Gastroesophageal sphincter (tissue), 4 donors: ENCODE data around the gene SOWAHB. TPM values are rescaled to one million over a fixed set of nuclear protein-coding genes. Genes with fewer than 3 reads are reported as not detected.

Experiments used
- ATAC-seq: fragments of 150-250 bp; one replicate; pipeline ENCODE4 v1.9.1; 2016; ENCODE audit warnings: mild to moderate bottlenecking, moderate library complexity
- H3K27ac ChIP-seq, 4 donors: fragments of 200-600 bp; sonication (generic) in 3 of 4; 1 replicate in 3 of 4; 2 replicates in 1 of 4; pipeline ENCODE4 v1.5.1; 2016 to 2019
- H3K27me3 ChIP-seq: fragments of 200-600 bp; sonication (generic); one replicate; pipeline ENCODE4 v1.5.1; 2019
- H3K36me3 ChIP-seq, 2 donors: fragments of 200-600 bp; sonication (generic); one replicate each; pipeline ENCODE4 v1.5.1; 2019; ENCODE audit warnings: control low read depth in 1 of 2
- H3K4me1 ChIP-seq, 3 donors: fragments of 200-600 bp; sonication (generic); 1 replicate in 2 of 3; 2 replicates in 1 of 3; pipeline ENCODE4 v1.5.1; 2016 to 2019; ENCODE audit warnings: control low read depth in 2 of 3
- H3K4me3 ChIP-seq, 2 donors: fragments of 200-600 bp; sonication (generic); one replicate each; pipeline ENCODE4 v1.5.1; 2019; ENCODE audit warnings: mild to moderate bottlenecking in 1 of 2, moderate library complexity in 1 of 2
- H3K9me3 ChIP-seq, 3 donors: fragments of 200-600 bp; sonication (generic); one replicate each; pipeline ENCODE4 v1.5.1; 2017 to 2019; ENCODE audit warnings: control low read depth in 2 of 3
- CTCF ChIP-seq, 4 experiments: fragments of 200-600 bp in 2 of 4; fragments of 450-650 bp in 2 of 4; sonication (generic) in 1 of 4; IDR thresholded peaks; one replicate each; pipeline ENCODE4 v1.5.1; 2017 to 2019; ENCODE audit warnings: antibody characterized with exemption in 4 of 4, mild to moderate bottlenecking in 2 of 4, moderate library complexity in 2 of 4
- EP300 ChIP-seq: sonication (generic); formaldehyde crosslinking; IDR thresholded peaks from one replicate; pipeline ENCODE4 v1.6.1; 2017; ENCODE audit warnings: antibody characterized with exemption, mild to moderate bottlenecking
- POLR2A ChIP-seq, 2 donors: fragments of 450-650 bp; IDR thresholded peaks; one replicate each; pipeline ENCODE4 v1.6.1; 2017; ENCODE audit warnings: antibody characterized with exemption in 2 of 2, mild to moderate bottlenecking in 2 of 2, moderate library complexity in 1 of 2
- POLR2AphosphoS5 ChIP-seq: sonication (generic); formaldehyde crosslinking; IDR thresholded peaks from one replicate; pipeline ENCODE4 v1.6.1; 2017; ENCODE audit warnings: antibody characterized with exemption
- WGBS, 2 donors: methylation state at CpG; one replicate each; pipeline ENCODE4 v1.1.5; 2018; ENCODE audit warnings: low coverage in 1 of 2; 5-methylcytosine and 5-hydroxymethylcytosine counted together
- total RNA-seq, 4 donors: library from RNA; depleted of rRNA; stranded (reverse); fragments of >200 nt; gene quantifications; one replicate each; pipeline ENCODE4 v1.1.0, GENCODE V29; 2016

Gene SOWAHB
- total RNA-seq, 4 donors from 2014 or later: 0.62 to 1.8 TPM; not detected in 2

GRCh38 chr4:76867377-76867776 is 30.6 kb downstream of the SOWAHB start:
- H3K9me3 ChIP-seq: no peaks in the 10 kb centered on the region
- H3K4me3 ChIP-seq: no peak overlapping the region
- H3K27me3 ChIP-seq: no peaks in the 10 kb centered on the region
- 79 to 86% methylated on average over 3 to 7 of the region's 7 CpGs for WGBS, 2 donors
- no peak overlapping the region for H3K27ac ChIP-seq
- no peak for TF ChIP-seq CTCF (IDR thresholded peaks at IDR 0.05)
- no peak for TF ChIP-seq POLR2A (IDR thresholded peaks at IDR 0.05)
- TF ChIP-seq POLR2AphosphoS5: no peak
- TF ChIP-seq EP300: no peak
- ATAC-seq: no peak
- no peaks in the 10 kb centered on the region for H3K36me3 ChIP-seq
- no peaks in the 10 kb centered on the region for H3K4me1 ChIP-seq

- TF ChIP-seq POLR2A (IDR thresholded peaks at IDR 0.05): no peak
- no peak for TF ChIP-seq POLR2AphosphoS5
- no peak for TF ChIP-seq EP300
- no peak for TF ChIP-seq CTCF (IDR thresholded peaks at IDR 0.05)
- no peaks in the 10 kb centered on the region for H3K27me3 ChIP-seq
- 60% methylated on average over 3 of the region's 9 CpGs; no CpG with 5 or more reads in 1 of the 2 donors for WGBS, 2 donors
These were observed 31.3 kb downstream of the SOWAHB start for GRCh38 chr4:76866641-76867040.

GRCh38 chr4:76858319-76858718 is 39.6 kb downstream of the SOWAHB start:
- WGBS, 2 donors: 92% methylated on average over 1 of the region's 1 CpG; no CpG with 5 or more reads in 1 of the 2 donors
- Histone ChIP-seq H3K4me3 (no peak overlapping the region), H3K27ac (no peak overlapping the region), H3K9me3 (no peaks in the 10 kb centered on the region), H3K4me1 (peaks cover 0 to 14% (median 0%) of the 10 kb centered on the region in 3 donors), H3K27me3 (no peaks in the 10 kb centered on the region), H3K36me3 (no peaks in the 10 kb centered on the region)
- no peak for ATAC-seq
- TF ChIP-seq CTCF (IDR thresholded peaks at IDR 0.05) (no peak), POLR2AphosphoS5 (no peak), POLR2A (IDR thresholded peaks at IDR 0.05) (no peak), EP300 (no peak)

More at GRCh38 chr4:76866641-76867040, 31.3 kb downstream of the SOWAHB start:
- H3K36me3 ChIP-seq: no peaks in the 10 kb centered on the region
- no peak for ATAC-seq
- no peak overlapping the region for H3K4me3 ChIP-seq
- H3K27ac ChIP-seq: no peak overlapping the region
- no peaks in the 10 kb centered on the region for H3K4me1 ChIP-seq
- H3K9me3 ChIP-seq: no peaks in the 10 kb centered on the region

- 35 to 76% methylated on average over 2 of the region's 2 CpGs for WGBS, 2 donors
- H3K27me3 ChIP-seq: no peaks in the 10 kb centered on the region
- H3K4me3 ChIP-seq: no peak overlapping the region
- H3K27ac ChIP-seq: peak overlapping the region in 2 of 4 donors; percentile 22 to 24
- no peaks in the 10 kb centered on the region for H3K36me3 ChIP-seq
- H3K4me1 ChIP-seq: peaks cover 0 to 14% (median 0%) of the 10 kb centered on the region in 3 donors
- no peaks in the 10 kb centered on the region for H3K9me3 ChIP-seq
- no peak for ATAC-seq
- TF ChIP-seq POLR2AphosphoS5 (no peak), CTCF (IDR thresholded peaks at IDR 0.05) (no peak)
These were observed 40.9 kb downstream of the SOWAHB start for GRCh38 chr4:76857074-76857409.

- no peak for ATAC-seq
- Histone ChIP-seq H3K27ac (peak overlapping the region in 2 of 4 donors; percentile 22 to 24), H3K4me1 (peaks cover 0 to 14% (median 0%) of the 10 kb centered on the region in 3 donors), H3K36me3 (no peaks in the 10 kb centered on the region), H3K9me3 (no peaks in the 10 kb centered on the region), H3K27me3 (no peaks in the 10 kb centered on the region), H3K4me3 (no peak overlapping the region)
- WGBS, 2 donors: 36 to 58% methylated on average over 4 of the region's 4 CpGs
- no peak for TF ChIP-seq POLR2AphosphoS5
- TF ChIP-seq POLR2A (IDR thresholded peaks at IDR 0.05): no peak
- no peak for TF ChIP-seq EP300
- TF ChIP-seq CTCF (IDR thresholded peaks at IDR 0.05): no peak
These were observed 41.5 kb downstream of the SOWAHB start for GRCh38 chr4:76856243-76857073.
